Stimulated activated CD8-positive, alpha-beta memory T cell treated with anti-CD3 and anti-CD28 coated beads, Interleukin-7, amount 100 ng/mL, for 24 hours (primary cell): Measurements from ENCODE around the gene HDAC3.

ENCODE experiments used
- DNase-seq: peaks from one replicate; pipeline ENCODE4 v3.0.0-alpha.2; 2020; ENCODE audit warnings: low read depth

Gene HDAC3

GRCh38 chr5:141657937-141658545, 21.4 kb upstream of the HDAC3 start:
- no peak for DNase-seq

GRCh38 chr5:141657404-141657803, 20.8 kb upstream of the HDAC3 start:
- no peak for DNase-seq

GRCh38 chr5:141656396-141656795, 19.7 kb upstream of the HDAC3 start:
- no peak for DNase-seq

- DNase-seq: no peak
Measured at GRCh38 chr5:141655020-141655419, 18.4 kb upstream of the HDAC3 start.

GRCh38 chr5:141654298-141654697, 17.6 kb upstream of the HDAC3 start:
- DNase-seq: no peak

- DNase-seq: no peak
Measured at GRCh38 chr5:141651728-141652105, 15.1 kb upstream of the HDAC3 start.

GRCh38 chr5:141650851-141651727, 14.4 kb upstream of the HDAC3 start, which contains the start of gene FCHSD1:
Gene FCHSD1, minus strand, starts transcription at chr5:141651418. Its CDS starts 50 bp downstream, at chr5:141651368.
- DNase-seq: peak; percentile 77

GRCh38 chr5:141649972-141650371, 13.3 kb upstream of the HDAC3 start:
- DNase-seq: no peak

- no peak for DNase-seq
Measured at GRCh38 chr5:141649056-141649688, 12.5 kb upstream of the HDAC3 start.

GRCh38 chr5:141647851-141648250, 11.2 kb upstream of the HDAC3 start:
- DNase-seq: no peak

- no peak for DNase-seq
Measured at GRCh38 chr5:141647242-141647641, 10.6 kb upstream of the HDAC3 start.

- DNase-seq: no peak
Measured at GRCh38 chr5:141646026-141646425, 9.4 kb upstream of the HDAC3 start.

- DNase-seq: no peak
Measured at GRCh38 chr5:141641634-141642267, 5.1 kb upstream of the HDAC3 start.

- DNase-seq: no peak
Measured at GRCh38 chr5:141640698-141641097, 4.0 kb upstream of the HDAC3 start.

- DNase-seq: no peak
Measured at GRCh38 chr5:141640051-141640415, 3.4 kb upstream of the HDAC3 start.

GRCh38 chr5:141639357-141640050, 2.9 kb upstream of the HDAC3 start:
- DNase-seq: no peak

GRCh38 chr5:141638771-141639170, 2.1 kb upstream of the HDAC3 start:
- DNase-seq: no peak

GRCh38 chr5:141637767-141638419, 1.2 kb upstream of the HDAC3 start:
- DNase-seq: peak; percentile 27

GRCh38 chr5:141637123-141637766, 596 bp upstream of the HDAC3 start:
- peak; percentile 17 for DNase-seq

- DNase-seq: no peak
Measured at GRCh38 chr5:141636106-141636412, 590 bp downstream of the HDAC3 start.

- no peak for DNase-seq
Measured at GRCh38 chr5:141635646-141636045, 1.0 kb downstream of the HDAC3 start.
